DMS53 (cell line): Measurements from ENCODE around the gene ADD2.

Experiments used
- DNase-seq: peaks from one replicate; lab custom pipeline; 2025; lab: John Stamatoyannopoulos, UW

Gene ADD2

GRCh38 chr2:70718736-70719135 is 49.3 kb downstream of the ADD2 start:
- DNase-seq: no peak

GRCh38 chr2:70718241-70718640 is 49.8 kb downstream of the ADD2 start:
- no peak for DNase-seq

- DNase-seq: no peak
Measured at GRCh38 chr2:70717431-70718038, 50.5 kb downstream of the ADD2 start.

- DNase-seq: no peak
Measured at GRCh38 chr2:70716951-70717350, 51.0 kb downstream of the ADD2 start.

GRCh38 chr2:70716131-70716743 is 51.8 kb downstream of the ADD2 start:
- no peak for DNase-seq

GRCh38 chr2:70715071-70715985 is 52.7 kb downstream of the ADD2 start:
- DNase-seq: no peak

- DNase-seq: no peak
Measured at GRCh38 chr2:70714141-70714905, 53.7 kb downstream of the ADD2 start.

- no peak for DNase-seq
Measured at GRCh38 chr2:70712916-70713315, 55.1 kb downstream of the ADD2 start.

- no peak for DNase-seq
Measured at GRCh38 chr2:70711191-70711590, 56.8 kb downstream of the ADD2 start.

- DNase-seq: no peak
Measured at GRCh38 chr2:70710038-70710690, 57.8 kb downstream of the ADD2 start.

- DNase-seq: no peak
Measured at GRCh38 chr2:70709275-70710037, 58.5 kb downstream of the ADD2 start.

GRCh38 chr2:70708376-70709199 is 59.4 kb downstream of the ADD2 start:
- DNase-seq: peak; percentile 75

GRCh38 chr2:70707706-70708105 is 60.3 kb downstream of the ADD2 start:
- DNase-seq: no peak

GRCh38 chr2:70706026-70706795 is 61.8 kb downstream of the ADD2 start:
- no peak for DNase-seq

GRCh38 chr2:70705160-70705850 is 62.7 kb downstream of the ADD2 start:
- DNase-seq: no peak

GRCh38 chr2:70703900-70704549 is 64.0 kb downstream of the ADD2 start:
- DNase-seq: no peak

- no peak for DNase-seq
Measured at GRCh38 chr2:70702711-70703395, 65.1 kb downstream of the ADD2 start.

GRCh38 chr2:70698847-70699246 is 69.2 kb downstream of the ADD2 start:
- DNase-seq: no peak
